HG02763 (cell line): ENCODE measurements around the gene EVA1B.
A peak's percentile ranks its signal among the peaks of the same experiment; 100 is the strongest.

ENCODE experiments used
- ATAC-seq: cut with Tn5 transposase; IDR thresholded peaks from one replicate; pipeline ENCODE4 v1.9.1; 2021; ENCODE audit warnings: mild to moderate bottlenecking, moderate library complexity; ENCODE audit not compliant: unreplicated experiment

EVA1B gene

GRCh38 chr1:36320767-36321118, 2.7 kb downstream of the EVA1B start:
- no peak for ATAC-seq

DNA sequence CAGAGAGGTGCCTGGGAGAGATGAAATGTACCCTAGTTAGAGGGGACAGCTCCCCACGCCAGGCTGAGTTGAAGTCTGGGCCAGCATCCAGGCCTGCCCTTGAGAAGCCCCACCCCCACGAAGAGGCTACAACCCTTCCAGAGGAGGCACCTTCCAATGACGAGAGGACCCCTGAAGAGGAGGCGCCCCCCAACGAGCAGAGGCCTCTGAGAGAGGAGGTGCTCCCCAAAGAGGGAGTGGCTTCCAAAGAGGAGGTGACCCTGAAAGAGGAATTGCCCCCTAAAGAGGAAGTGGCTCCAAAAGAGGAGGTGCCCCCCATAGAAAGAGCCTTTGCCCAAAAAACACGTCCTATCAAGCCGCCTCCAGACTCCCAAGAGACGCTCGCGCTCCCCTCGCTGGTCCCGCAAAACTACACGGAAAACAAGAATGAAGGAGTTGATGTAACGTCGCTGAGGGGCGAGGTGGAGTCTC, 3.1 kb downstream of the EVA1B start:
- no peak for ATAC-seq

DNA sequence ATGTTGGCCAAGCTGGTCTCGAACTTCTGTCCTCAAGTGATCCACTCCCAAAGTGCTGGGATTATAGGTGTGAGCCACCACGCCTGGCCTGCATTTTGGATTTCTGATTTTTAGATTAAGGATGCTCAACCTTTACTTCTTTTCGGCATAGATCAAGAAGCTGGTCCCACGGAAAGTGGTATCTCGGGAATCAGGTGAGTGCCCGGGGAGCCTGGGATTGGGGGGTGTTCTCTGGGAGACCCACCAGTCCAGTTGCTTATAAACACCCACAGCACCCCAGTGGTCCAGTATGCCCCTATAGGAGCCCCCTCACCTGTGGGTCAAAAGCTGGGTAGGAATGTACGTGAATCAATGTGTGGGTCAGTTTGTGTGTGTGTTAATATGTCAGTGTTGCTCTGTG, 14.0 kb downstream of the EVA1B start:
- ATAC-seq = no peak

- ATAC-seq = no peak
These were observed 15.7 kb downstream of the EVA1B start for GRCh38 chr1:36307601-36308330.

GRCh38 chr1:36306902-36307456, 16.5 kb downstream of the EVA1B start:
- ATAC-seq = peak; percentile 96

- peak; percentile 23 for ATAC-seq
These were observed 17.1 kb downstream of the EVA1B start, which contains the start of gene SH3D21 for GRCh38 chr1:36306210-36306901. SH3D21 (plus strand) TSS chr1:36306368; CDS start chr1:36306421, 53 bp downstream.

GRCh38 chr1:36305915-36306209, 17.6 kb downstream of the EVA1B start:
- no peak for ATAC-seq

DNA sequence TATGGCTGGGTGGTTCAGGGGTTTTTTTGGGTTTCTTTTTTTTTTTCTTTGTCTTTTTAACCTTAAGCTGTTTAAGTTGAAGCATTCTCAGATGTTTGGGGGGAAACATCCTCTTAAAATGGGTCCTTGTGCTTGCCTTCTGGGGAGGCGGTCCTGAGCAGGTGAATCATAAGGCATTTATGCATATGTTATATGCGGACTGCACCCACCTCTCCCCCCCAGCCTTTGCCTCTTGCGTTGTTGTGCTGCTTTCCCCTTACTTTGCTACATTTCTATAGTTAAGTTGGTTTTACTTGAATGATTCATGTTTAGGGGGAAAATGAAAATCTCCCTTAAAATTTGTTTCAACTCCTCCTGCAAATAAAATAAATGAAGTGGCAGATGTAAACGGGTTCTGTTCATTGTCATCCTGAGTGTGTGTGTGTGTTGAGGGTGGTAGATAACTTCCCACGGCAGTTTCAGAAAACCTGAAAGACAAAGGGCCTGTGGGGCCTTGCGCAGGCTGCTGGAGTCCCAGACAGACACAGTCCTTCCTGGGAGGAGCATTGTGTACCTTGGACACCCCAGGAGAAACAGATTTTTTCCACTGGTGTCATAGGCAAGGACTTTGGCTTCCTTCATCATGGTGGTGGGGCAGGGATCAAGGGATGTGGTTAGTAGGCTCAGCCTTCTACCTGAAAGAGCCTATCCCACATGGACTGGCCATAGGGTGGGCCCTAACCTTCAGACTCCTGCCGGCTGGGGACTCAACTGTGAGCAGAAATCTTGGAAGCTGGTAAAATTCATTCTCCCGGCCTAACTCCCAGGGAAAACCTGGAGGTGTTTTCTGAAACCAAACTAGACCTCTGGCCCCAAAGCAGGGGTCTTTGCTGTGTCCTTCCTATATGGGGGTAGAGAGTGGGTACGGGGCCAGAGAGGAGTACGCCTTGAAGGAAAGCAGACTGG, 18.2 kb downstream of the EVA1B start:
- no peak for ATAC-seq

DNA sequence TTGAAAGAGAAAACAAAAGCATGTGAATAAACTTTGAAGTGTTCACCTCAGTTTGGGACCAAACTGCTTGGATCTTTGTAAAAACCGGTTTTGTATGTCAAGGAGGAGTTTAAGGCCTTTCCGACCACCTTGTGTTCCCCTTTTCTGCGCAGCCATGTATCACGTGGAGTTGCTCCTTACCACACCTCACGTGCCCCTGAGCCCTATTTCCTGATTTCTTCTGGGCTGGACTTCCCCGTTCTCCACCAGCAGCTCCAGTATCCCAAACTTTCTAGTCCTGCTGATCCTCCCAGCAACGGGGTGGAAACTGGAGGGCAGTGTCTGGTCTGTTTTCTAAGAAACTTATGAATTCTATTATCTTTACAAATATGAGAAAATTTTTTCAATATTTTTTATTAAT, 18.9 kb downstream of the EVA1B start:
- ATAC-seq = no peak

- no peak for ATAC-seq
These were observed 19.6 kb downstream of the EVA1B start for GRCh38 chr1:36303650-36304360.

- ATAC-seq = no peak
These were observed 20.2 kb downstream of the EVA1B start for GRCh38 chr1:36303244-36303643.

DNA sequence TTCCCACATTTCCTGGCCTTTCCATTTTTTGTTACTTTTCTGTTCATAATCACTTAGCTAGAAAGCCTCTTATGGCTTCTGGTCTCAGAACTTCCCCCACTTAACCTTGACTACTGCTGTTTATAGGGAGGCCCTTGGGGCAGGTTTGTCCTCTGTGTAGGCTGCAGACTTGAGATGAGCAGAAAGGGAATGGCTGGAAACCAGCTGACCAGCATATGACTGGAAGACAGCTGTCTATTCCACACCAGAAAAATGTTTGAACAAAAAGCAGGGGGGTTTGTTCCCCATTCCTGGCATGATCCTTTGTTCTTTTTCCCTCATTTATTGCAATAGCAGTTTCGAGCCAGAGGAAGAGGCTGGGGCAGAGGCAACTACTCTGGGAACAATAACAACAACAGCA, 22.2 kb downstream of the EVA1B start:
- ATAC-seq = no peak

GRCh38 chr1:36300526-36300925, 22.9 kb downstream of the EVA1B start:
- ATAC-seq = no peak

DNA sequence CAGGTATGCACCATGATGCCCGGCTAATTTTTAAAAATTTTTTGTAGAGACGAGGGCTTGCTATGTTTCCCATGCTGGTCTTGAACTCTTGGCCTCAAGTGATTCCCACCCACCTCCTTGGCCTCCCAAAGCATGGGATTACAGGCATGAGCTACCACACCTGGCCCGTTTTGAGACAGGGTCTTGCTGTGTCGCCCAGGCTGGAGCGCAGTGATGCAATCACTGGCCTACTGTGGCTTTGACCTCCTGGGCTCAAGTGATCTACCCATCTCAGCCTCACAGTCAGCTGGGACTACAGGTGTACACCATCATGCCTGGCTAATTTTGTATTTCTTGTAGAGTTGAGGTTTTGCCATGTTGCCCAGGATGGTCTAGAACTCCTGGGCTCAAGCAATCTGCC, 24.8 kb downstream of the EVA1B start:
- no peak for ATAC-seq

DNA sequence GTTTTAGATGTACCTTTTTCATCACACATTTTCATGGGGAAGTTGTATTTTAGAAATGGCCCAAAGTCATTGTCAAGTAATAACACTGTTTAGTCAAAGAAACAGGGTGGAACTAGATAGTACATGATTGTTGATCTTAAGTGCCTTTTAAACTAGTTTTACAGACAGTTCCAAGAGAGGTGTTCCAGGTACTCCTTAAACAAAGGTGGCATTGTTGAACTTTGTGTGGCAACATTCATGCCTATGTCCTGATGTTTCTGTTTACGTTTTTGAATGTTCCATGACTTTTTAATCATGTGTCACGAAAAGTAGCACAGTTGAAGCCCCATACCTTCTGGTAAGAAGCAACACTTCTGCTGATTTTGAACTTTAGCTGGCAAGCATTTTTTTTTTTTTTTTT, 26.4 kb downstream of the EVA1B start:
- no peak for ATAC-seq

DNA sequence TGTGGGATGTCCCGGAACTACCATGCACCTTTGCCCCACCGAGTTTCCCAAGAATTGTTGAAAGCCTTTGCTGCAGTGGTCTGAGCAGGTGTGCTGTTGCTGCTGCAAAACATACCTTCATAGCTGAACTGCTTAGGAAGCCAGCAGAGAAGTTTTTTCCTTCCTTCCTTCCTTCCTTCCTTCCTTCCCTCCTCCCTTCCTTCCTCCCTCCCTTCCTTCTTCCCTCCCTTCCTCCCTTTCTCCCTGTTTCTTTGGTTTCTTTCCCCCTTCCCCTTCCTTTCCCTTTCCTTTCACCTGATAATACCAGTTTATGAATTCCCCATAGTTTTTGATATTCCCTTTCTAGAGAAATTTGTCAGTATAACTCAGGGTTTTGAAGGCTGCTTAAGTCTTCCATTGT, 28.1 kb downstream of the EVA1B start:
- no peak for ATAC-seq

- ATAC-seq = no peak
These were observed 35.9 kb downstream of the EVA1B start for GRCh38 chr1:36287595-36287994.

- ATAC-seq = no peak
These were observed 36.6 kb downstream of the EVA1B start for GRCh38 chr1:36286802-36287201.

- ATAC-seq = no peak
These were observed 37.9 kb downstream of the EVA1B start for GRCh38 chr1:36285443-36286101.

DNA sequence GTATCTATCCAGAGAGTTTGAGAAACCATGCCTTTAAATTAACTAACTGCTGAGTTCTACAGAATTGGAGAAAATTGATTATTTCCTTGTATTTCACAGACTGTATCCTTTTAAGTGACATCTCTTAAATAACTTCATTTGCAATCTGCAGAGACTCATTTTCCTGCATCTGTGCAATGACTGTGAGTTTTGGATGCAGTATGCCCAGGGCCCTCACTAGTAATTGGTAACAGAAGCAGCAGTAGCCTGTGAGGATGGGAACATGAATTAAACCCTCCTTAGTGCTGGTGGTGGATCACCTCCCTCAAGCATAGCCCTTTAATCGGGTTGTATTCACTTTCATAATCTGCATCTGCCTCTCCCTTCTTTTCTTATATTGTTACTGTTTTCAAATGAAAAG, 38.9 kb downstream of the EVA1B start:
- ATAC-seq = no peak
